RWPE2 (cell line): ENCODE measurements around the gene BRINP3.
A peak's percentile ranks its signal among the peaks of the same experiment; 100 is the strongest.

Experiments
- ATAC-seq: fragments of 200-7000 bp; cut with Tn5 transposase; 3 replicates; pipeline ENCODE4 v1.9.1; 2021; ENCODE audit warnings: low read depth
- DNase-seq: peaks from one replicate; pipeline ENCODE4 v3.0.0-alpha.2; 2020; ENCODE audit warnings: low spot score
- H3K27ac ChIP-seq: fragments of 450-650 bp; 2 replicates; pipeline ENCODE4 v1.5.1; 2017; ENCODE audit warnings: mild to moderate bottlenecking; ENCODE audit not compliant: poor library complexity, severe bottlenecking
- H3K27me3 ChIP-seq: fragments of 250-450 bp; sonication (Bioruptor Pico); 2 replicates; pipeline ENCODE4 v1.5.1; 2021; ENCODE audit warnings: mild to moderate bottlenecking, moderate library complexity; ENCODE audit not compliant: insufficient read depth, poor library complexity, severe bottlenecking
- H3K36me3 ChIP-seq: fragments of 250-450 bp; sonication (Bioruptor Pico); 2 replicates; pipeline ENCODE4 v1.5.1; 2020; ENCODE audit warnings: low read depth, mild to moderate bottlenecking, moderate library complexity
- H3K4me1 ChIP-seq: fragments of 250-450 bp; sonication (Bioruptor Pico); 2 replicates; pipeline ENCODE4 v1.5.1; 2021; ENCODE audit warnings: mild to moderate bottlenecking, moderate library complexity; ENCODE audit not compliant: insufficient read depth, poor library complexity, severe bottlenecking
- H3K4me3 ChIP-seq: fragments of 250-450 bp; sonication (Bioruptor Pico); 2 replicates; pipeline ENCODE4 v1.5.1; 2021; ENCODE audit warnings: mild to moderate bottlenecking, moderate library complexity; ENCODE audit not compliant: severe bottlenecking
- H3K9me3 ChIP-seq: fragments of 250-450 bp; sonication (Bioruptor Pico); 2 replicates; pipeline ENCODE4 v1.5.1; 2021; ENCODE audit warnings: mild to moderate bottlenecking, moderate library complexity; ENCODE audit not compliant: severe bottlenecking
- TF ChIP-seq, protein P1 (sequence below): fragments of 450-650 bp; IDR thresholded peaks from one replicate; pipeline ENCODE4 v1.5.1; 2017; ENCODE audit warnings: mild to moderate bottlenecking, moderate library complexity; ENCODE audit not compliant: poor library complexity, severe bottlenecking

The BRINP3 gene

DNA sequence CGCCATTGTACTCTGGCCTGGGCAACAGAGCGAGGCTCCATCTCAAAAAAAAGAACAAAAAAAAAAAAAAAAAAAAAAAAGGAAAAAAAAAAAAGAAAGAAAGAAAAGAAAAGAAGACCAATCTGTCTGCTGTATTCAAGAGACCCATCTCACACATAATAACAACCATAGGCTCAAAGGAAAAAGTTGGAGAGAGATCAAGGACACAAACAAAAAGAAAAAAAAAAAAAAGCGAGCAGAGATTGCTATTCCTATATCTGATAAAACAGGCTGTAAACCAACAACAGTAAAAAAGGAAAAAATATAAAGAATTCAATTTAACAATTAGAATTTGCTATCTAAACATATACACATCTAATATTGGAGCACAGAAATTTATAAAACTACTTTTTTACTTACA lies 150.4 kb downstream of the BRINP3 start:
- H3K9me3 ChIP-seq, result no peaks in the 10 kb centered on the region
- H3K27me3 ChIP-seq, result no peaks in the 10 kb centered on the region
- H3K27ac ChIP-seq, result no peak overlapping the region
- H3K36me3 ChIP-seq, result no peaks in the 10 kb centered on the region
- TF ChIP-seq, protein P1, sequence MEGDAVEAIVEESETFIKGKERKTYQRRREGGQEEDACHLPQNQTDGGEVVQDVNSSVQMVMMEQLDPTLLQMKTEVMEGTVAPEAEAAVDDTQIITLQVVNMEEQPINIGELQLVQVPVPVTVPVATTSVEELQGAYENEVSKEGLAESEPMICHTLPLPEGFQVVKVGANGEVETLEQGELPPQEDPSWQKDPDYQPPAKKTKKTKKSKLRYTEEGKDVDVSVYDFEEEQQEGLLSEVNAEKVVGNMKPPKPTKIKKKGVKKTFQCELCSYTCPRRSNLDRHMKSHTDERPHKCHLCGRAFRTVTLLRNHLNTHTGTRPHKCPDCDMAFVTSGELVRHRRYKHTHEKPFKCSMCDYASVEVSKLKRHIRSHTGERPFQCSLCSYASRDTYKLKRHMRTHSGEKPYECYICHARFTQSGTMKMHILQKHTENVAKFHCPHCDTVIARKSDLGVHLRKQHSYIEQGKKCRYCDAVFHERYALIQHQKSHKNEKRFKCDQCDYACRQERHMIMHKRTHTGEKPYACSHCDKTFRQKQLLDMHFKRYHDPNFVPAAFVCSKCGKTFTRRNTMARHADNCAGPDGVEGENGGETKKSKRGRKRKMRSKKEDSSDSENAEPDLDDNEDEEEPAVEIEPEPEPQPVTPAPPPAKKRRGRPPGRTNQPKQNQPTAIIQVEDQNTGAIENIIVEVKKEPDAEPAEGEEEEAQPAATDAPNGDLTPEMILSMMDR, result no peak
- H3K4me3 ChIP-seq, result no peak overlapping the region
- H3K4me1 ChIP-seq, result no peaks in the 10 kb centered on the region
- ATAC-seq, result no peak
- DNase-seq, result no peak

DNA sequence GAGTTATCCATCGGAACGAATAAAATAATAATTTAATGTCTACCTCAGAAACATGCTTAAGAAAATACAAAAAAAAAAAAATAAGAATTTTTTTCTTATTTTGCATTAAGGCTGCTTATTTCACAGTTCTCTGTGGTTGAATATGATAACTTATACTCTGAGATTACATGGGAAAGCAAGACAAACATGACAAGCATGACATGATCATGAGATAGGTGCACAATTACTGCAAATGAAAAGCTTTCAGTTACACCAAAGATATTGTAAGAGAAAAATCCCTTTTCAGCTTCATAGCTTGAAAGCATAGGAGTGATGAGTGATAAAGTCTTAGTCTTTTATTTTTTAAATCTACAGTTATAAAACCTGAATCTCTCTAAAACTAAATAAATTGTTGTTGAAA lies 154.1 kb downstream of the BRINP3 start:
- DNase-seq, result no peak
- no peak for ATAC-seq
- H3K27ac ChIP-seq, result no peak overlapping the region
- H3K4me3 ChIP-seq, result no peak overlapping the region
- TF ChIP-seq, protein P1, result no peak
- no peaks in the 10 kb centered on the region for H3K27me3 ChIP-seq
- no peaks in the 10 kb centered on the region for H3K36me3 ChIP-seq
- no peaks in the 10 kb centered on the region for H3K9me3 ChIP-seq
- no peaks in the 10 kb centered on the region for H3K4me1 ChIP-seq

DNA sequence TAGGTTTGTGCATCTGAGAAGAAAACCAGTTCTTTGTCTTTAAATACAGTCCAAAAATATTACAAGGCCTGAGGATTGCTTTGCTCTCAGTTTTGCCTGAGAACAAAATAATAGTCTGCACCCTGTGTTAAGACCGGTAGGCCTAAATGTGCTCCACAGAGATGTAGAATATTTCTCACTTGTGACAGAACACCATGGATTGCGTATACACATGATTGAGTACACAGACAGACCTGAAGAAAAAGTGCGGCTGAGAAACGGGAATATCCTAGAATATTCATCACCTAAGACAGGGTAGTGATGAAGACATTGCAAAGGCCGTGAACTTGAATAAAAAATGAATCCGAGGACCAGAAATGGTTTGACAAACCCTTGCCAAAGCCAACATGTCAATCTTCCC lies 155.4 kb downstream of the BRINP3 start:
- Histone ChIP-seq H3K27ac (no peak overlapping the region), H3K4me1 (no peaks in the 10 kb centered on the region), H3K4me3 (no peak overlapping the region), H3K9me3 (no peaks in the 10 kb centered on the region), H3K36me3 (no peaks in the 10 kb centered on the region), H3K27me3 (no peaks in the 10 kb centered on the region)
- DNase-seq (no peak), ATAC-seq (no peak)
- TF ChIP-seq, protein P1, result no peak

DNA sequence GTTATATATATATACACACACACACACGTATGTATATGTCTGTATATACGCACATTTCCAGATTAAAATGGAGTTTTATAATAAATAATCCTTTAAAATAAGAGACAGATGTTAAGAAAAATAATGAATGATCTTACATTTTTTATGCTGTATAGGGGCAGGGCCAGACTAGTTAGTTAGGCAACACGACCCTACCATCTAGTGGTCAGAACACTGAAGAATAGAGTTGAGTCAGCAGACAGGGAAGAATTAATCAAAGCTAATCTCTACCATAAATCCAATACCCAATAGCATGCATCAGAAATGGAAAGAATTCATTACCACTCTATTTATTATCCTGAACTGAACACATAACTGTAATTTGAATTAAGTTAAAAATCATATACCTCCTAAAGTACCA lies 156.7 kb downstream of the BRINP3 start:
- H3K27me3 ChIP-seq, result no peaks in the 10 kb centered on the region
- TF ChIP-seq, protein P1, result peak; percentile 41
- DNase-seq (no peak), ATAC-seq (peak; percentile 65; the same call in 2 of the 3 replicates)
- H3K36me3 ChIP-seq, result no peaks in the 10 kb centered on the region
- H3K9me3 ChIP-seq, result no peaks in the 10 kb centered on the region
- H3K27ac ChIP-seq, result no peak overlapping the region
- H3K4me3 ChIP-seq, result no peak overlapping the region
- no peaks in the 10 kb centered on the region for H3K4me1 ChIP-seq

DNA sequence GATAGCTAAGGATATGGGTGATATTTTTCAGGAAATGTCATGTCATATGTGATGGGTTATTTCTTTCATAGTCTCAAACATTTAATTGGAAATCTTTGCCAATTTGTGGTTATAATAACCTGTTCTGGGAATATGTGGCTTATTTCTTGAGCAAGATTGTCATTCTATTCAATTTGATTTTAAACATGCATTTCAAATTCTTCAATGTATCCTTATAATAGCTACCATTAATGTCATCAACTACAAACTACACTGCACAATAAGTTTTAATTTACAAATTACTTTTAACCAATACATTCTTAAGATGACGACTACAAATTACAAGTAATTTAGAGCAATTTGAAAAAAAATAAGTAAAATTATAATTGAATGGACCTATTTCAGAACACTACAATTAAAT lies 164.9 kb downstream of the BRINP3 start:
- ATAC-seq (no peak), DNase-seq (no peak)
- no peaks in the 10 kb centered on the region for H3K4me1 ChIP-seq
- no peaks in the 10 kb centered on the region for H3K27me3 ChIP-seq
- H3K36me3 ChIP-seq, result no peaks in the 10 kb centered on the region
- H3K27ac ChIP-seq, result no peak overlapping the region
- no peak overlapping the region for H3K4me3 ChIP-seq
- no peaks in the 10 kb centered on the region for H3K9me3 ChIP-seq
- TF ChIP-seq, protein P1, result no peak
